Cerebellar nuclear complex (tissue), 1 donor: ENCODE results near the gene GPBP1L1.

ENCODE experiments used
- DNase-seq, 2 experiments: peaks; one replicate each; lab custom pipeline; 2025; lab: John Stamatoyannopoulos, UW

The GPBP1L1 gene

GRCh38 chr1:45586769-45587168 is 99.6 kb downstream of the GPBP1L1 start:
- DNase-seq, result no peak

- DNase-seq, result no peak
These were observed 100.7 kb downstream of the GPBP1L1 start for GRCh38 chr1:45585496-45586075.

- no peak for DNase-seq
These were observed 101.3 kb downstream of the GPBP1L1 start for GRCh38 chr1:45585110-45585426.

- DNase-seq, result peak in 1 of 2 experiments; percentile 37
These were observed 101.8 kb downstream of the GPBP1L1 start for GRCh38 chr1:45584351-45585109.

- DNase-seq, result peak in 1 of 2 experiments; percentile 68
These were observed 102.5 kb downstream of the GPBP1L1 start, which contains the start of gene NASP for GRCh38 chr1:45583666-45584350. Gene NASP, plus strand, starts transcription at chr1:45584041. Its CDS starts 106 bp downstream, at chr1:45584147.

- DNase-seq, result peak; percentile 90 to 97
These were observed 103.1 kb downstream of the GPBP1L1 start for GRCh38 chr1:45583264-45583665.
